Putamen (tissue), 1 donor: ENCODE data around the gene SIGMAR1.
A peak's percentile ranks its signal among the peaks of the same experiment; 100 is the strongest.
"Not testable (repeated sequence)": the region's sequence is repeated elsewhere in the genome, so short reads cannot be mapped to it uniquely, and the experiment has no call there.

ENCODE experiments used
- DNase-seq: peaks from one replicate; pipeline ENCODE4 v3.0.0-alpha.2; 2016; ENCODE audit warnings: low spot score

SIGMAR1 gene

GRCh38 chr9:34654323-34655051, 16.9 kb upstream of the SIGMAR1 start:
- DNase-seq: peak; percentile 78

- DNase-seq: no peak
These were observed 15.8 kb upstream of the SIGMAR1 start for GRCh38 chr9:34653151-34654072.

- DNase-seq: no peak
These were observed 15.0 kb upstream of the SIGMAR1 start for GRCh38 chr9:34652602-34653000.

- DNase-seq: peak; percentile 89
These were observed 14.5 kb upstream of the SIGMAR1 start, which contains the start of gene IL11RA for GRCh38 chr9:34651876-34652601. Gene IL11RA, plus strand, starts transcription at chr9:34652185. Its CDS starts 3,033 bp downstream, at chr9:34655218.

GRCh38 chr9:34651321-34651720, 13.7 kb upstream of the SIGMAR1 start:
- DNase-seq: no peak

- DNase-seq: no peak
These were observed 13.2 kb upstream of the SIGMAR1 start for GRCh38 chr9:34650816-34651215.

- DNase-seq: no peak
These were observed 11.1 kb upstream of the SIGMAR1 start for GRCh38 chr9:34648673-34649072.

- DNase-seq: no peak
These were observed 10.1 kb upstream of the SIGMAR1 start for GRCh38 chr9:34647651-34648050.

GRCh38 chr9:34647084-34647403, 9.5 kb upstream of the SIGMAR1 start:
- DNase-seq: no peak

GRCh38 chr9:34646211-34647083, 8.9 kb upstream of the SIGMAR1 start, which contains the start of gene GALT:
Gene GALT, plus strand, starts transcription at chr9:34646675. Its CDS starts 30 bp downstream, at chr9:34646705.
- peak; percentile 83 for DNase-seq

- DNase-seq: no peak
These were observed 7.3 kb upstream of the SIGMAR1 start for GRCh38 chr9:34644766-34645314.

GRCh38 chr9:34642679-34643078, 5.1 kb upstream of the SIGMAR1 start:
- no peak for DNase-seq

GRCh38 chr9:34639322-34639721, 1.7 kb upstream of the SIGMAR1 start:
- DNase-seq: not testable (repeated sequence)

- no peak for DNase-seq
These were observed 505 bp upstream of the SIGMAR1 start for GRCh38 chr9:34638138-34638445.

- no peak for DNase-seq
These were observed 714 bp downstream of the SIGMAR1 start for GRCh38 chr9:34636791-34637355.

- no peak for DNase-seq
These were observed 2.0 kb downstream of the SIGMAR1 start for GRCh38 chr9:34635556-34635955.

- DNase-seq: no peak
These were observed 2.9 kb downstream of the SIGMAR1 start for GRCh38 chr9:34634551-34635248.

- DNase-seq: peak; percentile 69
These were observed 3.6 kb downstream of the SIGMAR1 start for GRCh38 chr9:34633851-34634550.

- DNase-seq: no peak
These were observed 4.4 kb downstream of the SIGMAR1 start for GRCh38 chr9:34633166-34633565.
